Endothelial cell of umbilical vein (primary cell): Measurements from ENCODE around the gene SLC35B2. TPM values are rescaled to one million over a fixed set of nuclear protein-coding genes. Genes with fewer than 3 reads are reported as not detected.

ENCODE experiments used
- BruUV-seq: library from RNA; stranded (reverse); fragments of 400-500 nt; replicated peaks from 2 replicates; lab custom pipeline; 2021; lab: Mats Ljungman, UMichigan
- CTCF ChIA-PET: fragments of 300-600, 350-600 bp; sonication (Branson Sonifier 250); formaldehyde crosslinking; loops from one replicate; lab custom pipeline; 2021; ENCODE audit warnings: antibody characterized with exemption, inconsistent platforms; lab: Charles Lee
- POLR2A ChIA-PET: fragments of 300-600, 350-600 bp; sonication (Branson Sonifier 250); formaldehyde crosslinking; loops from one replicate; lab custom pipeline; 2021; ENCODE audit warnings: antibody characterized with exemption, inconsistent platforms; lab: Charles Lee
- DNase-seq: peaks from one replicate; pipeline ENCODE4 v3.0.0-alpha.2; 2011; ENCODE audit warnings: low read depth, low spot score
- FAIRE-seq: peaks from 2 replicates; lab custom pipeline; 2011; peaks lifted over from hg19 to GRCh38; lab: Jason Lieb, UNC
- H2AFZ ChIP-seq: 2 replicates; pipeline ENCODE4 v1.6.0; 2012; ENCODE audit warnings: low read depth, low read length, control low read depth, inconsistent platforms
- H3K27ac ChIP-seq: 2 replicates; pipeline ENCODE4 v1.5.1; 2011; ENCODE audit warnings: low read depth, mild to moderate bottlenecking, control low read depth, low read length, moderate library complexity; ENCODE audit not compliant: insufficient read depth
- H3K27me3 ChIP-seq, 2 experiments: 2 replicates each; pipeline versions ENCODE4 v1.6.0 to v1.6.1; 2011; ENCODE audit warnings: low read length in 2 of 2, mixed read lengths in 1 of 2; ENCODE audit not compliant: control insufficient read depth in 2 of 2, insufficient read depth in 2 of 2
- H3K36me3 ChIP-seq, 2 experiments: 2 replicates in 1 of 2; 3 replicates in 1 of 2; pipeline ENCODE4 v1.5.1; 2011; ENCODE audit warnings: low read length in 2 of 2, mild to moderate bottlenecking in 1 of 2, moderate library complexity in 1 of 2; ENCODE audit not compliant: control insufficient read depth in 2 of 2, insufficient read depth in 2 of 2; ENCODE audit errors: extremely low read depth in 1 of 2
- H3K4me1 ChIP-seq: 3 replicates; pipeline ENCODE4 v1.5.1; 2011; ENCODE audit warnings: mild to moderate bottlenecking, low read length; ENCODE audit not compliant: control insufficient read depth, insufficient read depth; ENCODE audit errors: extremely low read depth
- H3K4me2 ChIP-seq: 2 replicates; pipeline ENCODE4 v1.6.1; 2011; ENCODE audit warnings: low read length, control low read depth, mixed read lengths; ENCODE audit not compliant: insufficient read depth
- H3K4me3 ChIP-seq, 3 experiments: fragments of 200-600 bp in 1 of 3; sonication (generic), shearing (Covaris generic) in 1 of 3; replicated peaks in 1 of 3; 2 replicates each; pipeline ENCODE4 v1.5.1; 2011 to 2016; ENCODE audit warnings: control low read depth in 3 of 3, low read length in 3 of 3, mild to moderate bottlenecking in 2 of 3, inconsistent platforms in 1 of 3, low read depth in 1 of 3, moderate library complexity in 1 of 3; ENCODE audit not compliant: insufficient read depth in 1 of 3
- H3K79me2 ChIP-seq: 2 replicates; pipeline ENCODE4 v1.6.0; 2012; ENCODE audit warnings: low read length, inconsistent platforms; ENCODE audit not compliant: control insufficient read depth, insufficient read depth
- H3K9ac ChIP-seq: replicated peaks from 2 replicates; pipeline ENCODE3; 2011; ENCODE audit warnings: low read length, control low read depth; ENCODE audit not compliant: insufficient read depth; ENCODE audit errors: extremely low read depth
- H3K9me1 ChIP-seq: replicated peaks from 3 replicates; pipeline ENCODE4 v1.6.0; 2011; ENCODE audit warnings: mild to moderate bottlenecking, low read length; ENCODE audit not compliant: control insufficient read depth, insufficient read depth; ENCODE audit errors: extremely low read depth
- H3K9me3 ChIP-seq: replicated peaks from 2 replicates; pipeline ENCODE4 v1.5.1; 2012; ENCODE audit warnings: low read length, inconsistent platforms; ENCODE audit not compliant: control insufficient read depth, insufficient read depth
- H4K20me1 ChIP-seq: replicated peaks from 2 replicates; pipeline ENCODE3; 2011; ENCODE audit warnings: mild to moderate bottlenecking, low read length; ENCODE audit not compliant: control insufficient read depth, insufficient read depth; ENCODE audit errors: extremely low read depth
- CTCF ChIP-seq, 2 donors: IDR thresholded peaks; 1 replicate in 1 of 2; 2 replicates in 1 of 2; pipeline ENCODE4 v1.5.1; 2011; ENCODE audit warnings: low read length in 2 of 2, mild to moderate bottlenecking in 2 of 2, moderate library complexity in 2 of 2, control low read depth in 1 of 2, inconsistent platforms in 1 of 2, low read depth in 1 of 2; ENCODE audit not compliant: insufficient read depth in 1 of 2; ENCODE audit errors: extremely low read depth in 1 of 2
- EZH2 ChIP-seq: IDR thresholded peaks from 2 replicates; pipeline ENCODE4 v1.6.1; 2012; ENCODE audit warnings: borderline replicate concordance, low read depth, mild to moderate bottlenecking, moderate library complexity, low read length, inconsistent platforms; ENCODE audit not compliant: severe bottlenecking
- GATA2 ChIP-seq: IDR thresholded peaks from 2 replicates; pipeline ENCODE4 v1.7.0; 2011; ENCODE audit warnings: low read depth, mild to moderate bottlenecking, moderate library complexity, mixed read lengths, low read length; ENCODE audit not compliant: insufficient read length, insufficient read depth
- JUN ChIP-seq: IDR thresholded peaks from 2 replicates; pipeline ENCODE4 v1.6.1; 2011; ENCODE audit warnings: borderline replicate concordance, low read depth; ENCODE audit not compliant: insufficient read length, insufficient read depth
- POLR2A ChIP-seq: IDR thresholded peaks from 2 replicates; pipeline ENCODE4 v1.6.1; 2012; ENCODE audit warnings: low read depth, mild to moderate bottlenecking, control low read depth, low read length
- POLR2AphosphoS5 ChIP-seq: IDR thresholded peaks from 2 replicates; pipeline ENCODE4 v1.6.1; 2012; ENCODE audit warnings: low read depth, mild to moderate bottlenecking, control low read depth, low read length, moderate library complexity; ENCODE audit not compliant: insufficient read depth
- dilution Hi-C: fragments of 300-500 bp; cut with MboI; formaldehyde crosslinking; loops from one replicate; pipeline ENCODE4 v1.15.0; 2019; ENCODE audit warnings: low sequenced_read_pairs; ENCODE audit not compliant: extremely low pct_ligation_motif_present
- intact Hi-C: fragments of 100-400 bp; cut with micrococcal nuclease; formaldehyde crosslinking; loops from one replicate; pipeline ENCODE4 v1.10.0; 2022
- polyA plus RNA-seq, 4 experiments: library from polyadenylated mRNA; depleted of rRNA in 3 of 4; stranded (reverse) in 3 of 4; unstranded in 1 of 4; fragments of >200 nt; gene quantifications; 2 replicates each; pipeline versions ENCODE4 v1.2.1 to v1.2.3, GENCODE V29; 2011 to 2012; ENCODE audit warnings: missing spikeins in 1 of 4
- total RNA-seq: library from RNA; stranded (reverse); gene quantifications from 2 replicates; pipeline ENCODE4 v1.2.3, GENCODE V29; 2021

The SLC35B2 gene
- total and polyA plus RNA-seq, 2 donors (not counting 3 experiments of a cell fraction or from before 2014, with no cell fraction given), result 53.4 to 112 TPM

- H3K4me3 ChIP-seq, result no peak overlapping the region
Measured at GRCh38 chr6:44306710-44307109, 49.4 kb upstream of the SLC35B2 start.

GRCh38 chr6:44305200-44305725 lies 47.9 kb upstream of the SLC35B2 start:
- intact Hi-C loops (no loop called here), dilution Hi-C loops (no loop called here)
- no peak for DNase-seq
- Histone ChIP-seq H4K20me1 (no peaks in the 10 kb centered on the region), H3K9me3 (no peaks in the 10 kb centered on the region), H3K36me3 (peaks cover 17 to 60% of the 10 kb centered on the region in 2 experiments), H3K4me2 (no peak overlapping the region), H3K9ac (no peak overlapping the region), H3K9me1 (no peaks in the 10 kb centered on the region), H3K4me3 (no peak overlapping the region), H3K27ac (no peak overlapping the region), H3K27me3 (no peaks in the 10 kb centered on the region), H3K79me2 (no peaks in the 10 kb centered on the region), H3K4me1 (no peaks in the 10 kb centered on the region), H2AFZ (no peak overlapping the region)
- TF ChIP-seq CTCF (IDR thresholded peaks at IDR 0.05; ENCODE audit: extremely low read depth in 1 of 2, insufficient read depth in 1 of 2, low read depth in 1 of 2, low read length in 2 of 2) (no peak), POLR2AphosphoS5 (no peak), EZH2 (no peak), GATA2 (no peak), POLR2A (no peak)
- FAIRE-seq, result no peak
- no TSS peak for BruUV-seq
- ChIA-PET CTCF (interaction anchor here (0.7 to 4.5 kb wide), 19 partner anchors 8 to 209 kb away, joined by 3 to 83 read pairs (median 4); partner anchors contain the start of genes AARS2 and TMEM151B), POLR2A (interaction anchor here (0.7 kb wide), 1 partner anchor 35 kb away, joined by 3 read pairs; no protein-coding TSS in a partner anchor)

More at GRCh38 chr6:44306710-44307109, 49.4 kb upstream of the SLC35B2 start:
- DNase-seq (no peak), FAIRE-seq (no peak)
- Histone ChIP-seq H3K9me1 (no peaks in the 10 kb centered on the region), H3K4me1 (no peaks in the 10 kb centered on the region), H3K4me2 (no peak overlapping the region), H3K27ac (no peak overlapping the region), H4K20me1 (no peaks in the 10 kb centered on the region), H3K9ac (no peak overlapping the region), H2AFZ (no peak overlapping the region), H3K79me2 (no peaks in the 10 kb centered on the region), H3K9me3 (no peaks in the 10 kb centered on the region), H3K36me3 (peaks cover 15 to 57% of the 10 kb centered on the region in 2 experiments), H3K27me3 (no peaks in the 10 kb centered on the region)
- dilution Hi-C loops, result no loop called here
- TF ChIP-seq EZH2 (no peak), JUN (no peak)
- POLR2A ChIA-PET, result no interaction called here
- intact Hi-C loops, result no loop called here
- no TSS peak for BruUV-seq
- CTCF ChIA-PET, result interaction anchor here (2.6 to 4.5 kb wide), 2 partner anchors 37 to 210 kb away, joined by 12 to 83 read pairs; partner anchors contain the start of gene TMEM151B
